ENCODE measurements around the gene WSB1.

- TF ChIP-seq POLR2AphosphoS5 (IDR thresholded peaks at IDR 0.05; ENCODE audit: low read depth, low read length), result no peak
- no peak for TF ChIP-seq POLR2A (IDR thresholded peaks at IDR 0.05; ENCODE audit: low read depth, low read length)
- no peak for TF ChIP-seq TAF1 (IDR thresholded peaks at IDR 0.05; ENCODE audit: borderline replicate concordance, low read depth, low read length)
Observed at GRCh38 chr17:27356091-27356705, 62.3 kb downstream of the WSB1 start.

Measured in GM12892 (cell line).